CD4-positive, alpha-beta memory T cell (primary cell): ENCODE data around the gene NDUFS6. TPM values are rescaled to one million over a fixed set of nuclear protein-coding genes. Genes with fewer than 3 reads are reported as not detected.
"Not testable (repeated sequence)": the region's sequence is repeated elsewhere in the genome, so short reads cannot be mapped to it uniquely, and the experiment has no call there.

Experiments used
- CTCF ChIA-PET: fragments of 350-600 bp; sonication (Branson Sonifier 250); formaldehyde crosslinking; loops from one replicate; lab custom pipeline; 2021; ENCODE audit warnings: inconsistent platforms; ENCODE audit not compliant: partially characterized antibody; lab: Charles Lee
- POLR2A ChIA-PET: fragments of 350-600 bp; sonication (Branson Sonifier 250); formaldehyde crosslinking; loops from one replicate; lab custom pipeline; 2021; ENCODE audit not compliant: partially characterized antibody; lab: Charles Lee
- DNase-seq, 5 donors: peaks; one replicate each; pipeline versions ENCODE4 v3.0.0 to v3.0.0-alpha.2; 2020 to 2022; ENCODE audit warnings: mixed read lengths in 1 of 5
- H3K27ac ChIP-seq: one replicate; pipeline ENCODE4 v1.7.0; 2013; ENCODE audit warnings: low read depth, low read length
- H3K27me3 ChIP-seq: 2 replicates; pipeline ENCODE4 v1.7.0; 2013; ENCODE audit warnings: mild to moderate bottlenecking, low read length, moderate library complexity; ENCODE audit not compliant: insufficient read depth
- H3K36me3 ChIP-seq: 2 replicates; pipeline ENCODE4 v1.7.0; 2013; ENCODE audit warnings: mild to moderate bottlenecking, low read length, moderate library complexity; ENCODE audit not compliant: insufficient read depth
- H3K4me1 ChIP-seq: 2 replicates; pipeline ENCODE4 v1.7.0; 2013; ENCODE audit warnings: mild to moderate bottlenecking, low read length, moderate library complexity; ENCODE audit not compliant: insufficient read depth
- H3K4me3 ChIP-seq, 2 donors: one replicate each; pipeline ENCODE4 v1.7.0; 2013; ENCODE audit warnings: low read length in 2 of 2, mild to moderate bottlenecking in 1 of 2
- H3K9me3 ChIP-seq, 2 donors: one replicate each; pipeline ENCODE4 v1.7.0; 2013; ENCODE audit warnings: low read length in 2 of 2, control low read depth in 1 of 2; ENCODE audit not compliant: control insufficient read depth in 1 of 2
- H3K27ac Mint-ChIP-seq, 7 donors: one replicate each; pipeline ENCODE4 v1.8.0; 2020 to 2021; ENCODE audit warnings: mixed read lengths in 7 of 7, mild to moderate bottlenecking in 6 of 7, inconsistent platforms in 3 of 7, moderate library complexity in 3 of 7
- H3K27me3 Mint-ChIP-seq, 2 donors: one replicate each; pipeline ENCODE4 v1.8.0; 2020 to 2021; ENCODE audit warnings: mixed read lengths in 2 of 2
- H3K36me3 Mint-ChIP-seq, 2 donors: one replicate each; pipeline ENCODE4 v1.8.0; 2020 to 2021; ENCODE audit warnings: mixed read lengths in 2 of 2, inconsistent platforms in 1 of 2, mild to moderate bottlenecking in 1 of 2
- H3K4me1 Mint-ChIP-seq, 4 donors: one replicate each; pipeline ENCODE4 v1.8.0; 2020 to 2021; ENCODE audit warnings: mixed read lengths in 4 of 4, mild to moderate bottlenecking in 1 of 4
- H3K4me3 Mint-ChIP-seq, 8 donors: one replicate each; pipeline ENCODE4 v1.8.0; 2020 to 2021; ENCODE audit warnings: mixed read lengths in 8 of 8, mild to moderate bottlenecking in 7 of 8, moderate library complexity in 6 of 8, inconsistent platforms in 3 of 8
- H3K9me3 Mint-ChIP-seq, 8 donors: one replicate each; pipeline ENCODE4 v1.8.0; 2020 to 2021; ENCODE audit warnings: mixed read lengths in 8 of 8, mild to moderate bottlenecking in 5 of 8, inconsistent platforms in 3 of 8, moderate library complexity in 1 of 8
- intact Hi-C: fragments of 100-400 bp; cut with micrococcal nuclease; formaldehyde crosslinking; loops from one replicate; pipeline ENCODE4 v1.15.1; 2023
- polyA plus RNA-seq, 2 donors: library from polyadenylated mRNA; unstranded; fragments of 300-500 nt; fragmentation: Illumina TruSeq; gene quantifications; one replicate each; pipeline ENCODE4 v1.2.3, GENCODE V29; 2021
- total RNA-seq, 2 experiments: library from RNA; stranded (reverse); gene quantifications; one replicate each; pipeline ENCODE4 v1.2.3, GENCODE V29; 2021

Gene NDUFS6
- total and polyA plus RNA-seq, 4 experiments from 2014 or later, result 14.4 to 79.0 (median 38.5) TPM

GRCh38 chr5:1840071-1840547 lies 38.9 kb downstream of the NDUFS6 start:
- no peaks in the 10 kb centered on the region for H3K9me3 Mint-ChIP-seq
- no peak overlapping the region for H3K4me3 ChIP-seq
- H3K36me3 ChIP-seq, result no peaks in the 10 kb centered on the region
- H3K27me3 ChIP-seq, result no peaks in the 10 kb centered on the region
- peaks cover 0 to 2% (median 0%) of the 10 kb centered on the region in 4 donors for H3K4me1 Mint-ChIP-seq
- peaks cover 12 to 21% of the 10 kb centered on the region in 2 donors for H3K27me3 Mint-ChIP-seq
- H3K27ac ChIP-seq, result no peak overlapping the region
- ChIA-PET POLR2A (no interaction called here), CTCF (no interaction called here)
- no peaks in the 10 kb centered on the region for H3K36me3 Mint-ChIP-seq
- DNase-seq, result no peak
- H3K27ac Mint-ChIP-seq, result no peak overlapping the region
- H3K4me1 ChIP-seq, result no peaks in the 10 kb centered on the region
- intact Hi-C loops, result no loop called here
- no peak overlapping the region for H3K4me3 Mint-ChIP-seq
- no peaks in the 10 kb centered on the region for H3K9me3 ChIP-seq

GRCh38 chr5:1840741-1841521 lies 39.7 kb downstream of the NDUFS6 start:
- no peak overlapping the region for H3K4me3 ChIP-seq
- Mint-ChIP-seq H3K27ac (peak overlapping the region in 1 of 7 donors; percentile 36), H3K9me3 (no peaks in the 10 kb centered on the region), H3K27me3 (peaks cover 12 to 20% of the 10 kb centered on the region in 2 donors), H3K36me3 (no peaks in the 10 kb centered on the region), H3K4me1 (peaks cover 0 to 2% (median 0%) of the 10 kb centered on the region in 4 donors), H3K4me3 (no peak overlapping the region)
- POLR2A ChIA-PET, result no interaction called here
- intact Hi-C loops, result no loop called here
- no peaks in the 10 kb centered on the region for H3K4me1 ChIP-seq
- CTCF ChIA-PET, result no interaction called here
- no peak for DNase-seq
- no peaks in the 10 kb centered on the region for H3K36me3 ChIP-seq
- H3K27me3 ChIP-seq, result no peaks in the 10 kb centered on the region
- no peak overlapping the region for H3K27ac ChIP-seq
- no peaks in the 10 kb centered on the region for H3K9me3 ChIP-seq

- no peak overlapping the region for H3K27ac Mint-ChIP-seq
- no peak overlapping the region for H3K4me3 ChIP-seq
- H3K4me1 ChIP-seq, result no peaks in the 10 kb centered on the region
- H3K27me3 ChIP-seq, result no peaks in the 10 kb centered on the region
- no peak for DNase-seq
- peaks cover 0 to 2% (median 0%) of the 10 kb centered on the region in 4 donors for H3K4me1 Mint-ChIP-seq
- H3K36me3 ChIP-seq, result no peaks in the 10 kb centered on the region
- H3K4me3 Mint-ChIP-seq, result no peak overlapping the region
- no peaks in the 10 kb centered on the region for H3K9me3 Mint-ChIP-seq
- CTCF ChIA-PET, result no interaction called here
- POLR2A ChIA-PET, result no interaction called here
- intact Hi-C loops, result no loop called here
- no peaks in the 10 kb centered on the region for H3K36me3 Mint-ChIP-seq
- peaks cover 9 to 17% of the 10 kb centered on the region in 2 donors for H3K27me3 Mint-ChIP-seq
- H3K27ac ChIP-seq, result no peak overlapping the region
- H3K9me3 ChIP-seq, result no peaks in the 10 kb centered on the region
Observed at GRCh38 chr5:1842004-1842819, 41.0 kb downstream of the NDUFS6 start.

- CTCF ChIA-PET, H3K27ac Mint-ChIP-seq, H3K36me3 ChIP-seq, H3K27me3 ChIP-seq, H3K4me3 ChIP-seq, H3K36me3 Mint-ChIP-seq, DNase-seq, POLR2A ChIA-PET, H3K4me3 Mint-ChIP-seq, intact Hi-C loops, H3K4me1 Mint-ChIP-seq, H3K4me1 ChIP-seq, H3K9me3 ChIP-seq, H3K9me3 Mint-ChIP-seq, H3K27ac ChIP-seq: not testable (repeated sequence)
- peaks cover 13 to 19% of the 10 kb centered on the region in 2 donors for H3K27me3 Mint-ChIP-seq
Observed at GRCh38 chr5:1843761-1844160, 42.6 kb downstream of the NDUFS6 start.

DNA sequence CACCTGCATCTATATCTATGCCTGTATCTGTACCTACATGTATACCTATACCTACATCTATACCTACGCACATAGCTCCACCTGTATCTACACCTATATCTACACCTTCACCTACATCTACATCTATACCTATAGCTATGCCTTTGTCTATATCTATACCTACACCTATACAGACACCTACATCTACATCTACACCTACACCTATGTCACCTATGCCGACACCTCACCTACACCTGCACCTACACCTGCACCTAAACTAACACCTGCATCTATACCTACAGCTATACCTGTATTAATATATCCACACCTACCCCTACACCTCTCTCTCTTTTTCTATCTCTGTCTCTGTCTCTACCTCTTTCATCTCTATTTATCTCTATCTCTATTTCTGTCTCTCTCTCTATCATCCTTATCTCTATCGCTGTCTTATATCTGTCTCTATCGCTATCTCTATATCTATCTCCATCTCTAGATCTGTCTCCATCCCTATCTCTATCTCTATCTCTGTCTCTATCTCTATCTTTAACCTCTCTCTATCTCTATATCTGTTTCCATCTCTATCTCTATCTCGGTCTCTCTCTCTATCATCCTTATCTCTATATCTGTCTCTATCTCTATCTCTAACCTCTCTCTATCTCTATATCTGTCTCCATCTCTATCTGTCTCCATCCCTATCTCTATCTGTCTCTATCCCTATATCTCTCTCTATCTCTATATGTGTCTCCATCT lies 43.7 kb downstream of the NDUFS6 start:
- Mint-ChIP-seq H3K4me3 (no peak overlapping the region), H3K9me3 (no peaks in the 10 kb centered on the region), H3K27me3 (peaks cover 16 to 19% of the 10 kb centered on the region in 2 donors), H3K36me3 (no peaks in the 10 kb centered on the region), H3K27ac (no peak overlapping the region), H3K4me1 (peaks cover 0 to 2% (median 0%) of the 10 kb centered on the region in 4 donors)
- H3K36me3 ChIP-seq, result no peaks in the 10 kb centered on the region
- intact Hi-C loops, result no loop called here
- no peak overlapping the region for H3K27ac ChIP-seq
- no peak overlapping the region for H3K4me3 ChIP-seq
- no peaks in the 10 kb centered on the region for H3K4me1 ChIP-seq
- ChIA-PET POLR2A (no interaction called here), CTCF (no interaction called here)
- no peak for DNase-seq
- H3K27me3 ChIP-seq, result no peaks in the 10 kb centered on the region
- no peaks in the 10 kb centered on the region for H3K9me3 ChIP-seq

DNA sequence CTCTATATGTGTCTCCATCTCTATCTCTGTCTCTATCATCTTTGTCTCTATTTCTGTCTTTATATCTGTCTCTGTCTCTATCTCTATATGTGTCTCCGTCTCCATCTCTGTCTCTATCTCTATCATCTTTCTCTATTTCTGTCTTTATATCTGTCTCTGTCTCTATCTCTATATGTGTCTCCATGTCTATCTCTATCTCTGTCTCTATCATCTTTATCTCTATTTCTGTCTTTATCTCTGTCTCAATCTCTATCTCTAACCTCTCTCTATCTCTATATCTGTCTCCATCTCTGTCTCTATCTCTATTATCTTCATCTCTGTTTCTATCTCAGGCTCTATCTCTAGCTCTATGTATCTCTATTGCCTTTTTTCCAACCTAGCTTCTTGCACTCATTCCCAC lies 44.5 kb downstream of the NDUFS6 start:
- no peaks in the 10 kb centered on the region for H3K9me3 ChIP-seq
- Mint-ChIP-seq H3K4me3 (no peak overlapping the region), H3K9me3 (no peaks in the 10 kb centered on the region), H3K27me3 (peaks cover 16 to 21% of the 10 kb centered on the region in 2 donors), H3K36me3 (no peaks in the 10 kb centered on the region), H3K4me1 (no peaks in the 10 kb centered on the region), H3K27ac (no peak overlapping the region)
- no peak overlapping the region for H3K27ac ChIP-seq
- no peaks in the 10 kb centered on the region for H3K36me3 ChIP-seq
- intact Hi-C loops, result no loop called here
- no peaks in the 10 kb centered on the region for H3K4me1 ChIP-seq
- CTCF ChIA-PET, result no interaction called here
- DNase-seq, result no peak
- no peak overlapping the region for H3K4me3 ChIP-seq
- POLR2A ChIA-PET, result no interaction called here
- no peaks in the 10 kb centered on the region for H3K27me3 ChIP-seq

DNA sequence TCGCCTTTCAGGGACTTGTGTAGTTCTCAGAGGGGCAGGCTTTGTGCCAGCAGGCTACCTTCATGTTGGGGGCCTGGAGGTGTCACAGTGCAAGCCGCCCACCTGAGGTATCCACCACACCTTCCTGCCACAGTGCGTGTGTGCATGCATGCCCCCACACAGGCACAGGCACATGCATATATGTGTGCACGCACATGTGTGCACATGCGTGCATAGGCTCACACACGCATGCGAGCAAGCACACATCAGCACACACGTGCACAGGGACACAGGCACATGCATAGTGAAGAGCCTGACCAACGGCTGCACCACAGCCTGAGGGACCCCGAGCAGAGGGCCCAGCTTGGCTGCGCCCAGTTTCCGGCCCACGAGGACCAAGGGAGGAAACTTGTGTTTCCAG lies 45.4 kb downstream of the NDUFS6 start:
- Mint-ChIP-seq H3K9me3 (no peaks in the 10 kb centered on the region), H3K4me3 (no peak overlapping the region), H3K36me3 (no peaks in the 10 kb centered on the region), H3K4me1 (peaks cover 0 to under 1% (median 0%) of the 10 kb centered on the region in 4 donors), H3K27me3 (peaks cover 19 to 25% of the 10 kb centered on the region in 2 donors), H3K27ac (no peak overlapping the region)
- Histone ChIP-seq H3K27ac (no peak overlapping the region), H3K9me3 (no peaks in the 10 kb centered on the region), H3K36me3 (no peaks in the 10 kb centered on the region), H3K4me3 (no peak overlapping the region), H3K4me1 (no peaks in the 10 kb centered on the region), H3K27me3 (no peaks in the 10 kb centered on the region)
- no peak for DNase-seq
- intact Hi-C loops, result no loop called here
- ChIA-PET POLR2A (no interaction called here), CTCF (no interaction called here)
